GM12892 (cell line): Measurements from ENCODE around the gene OR51I2. TPM values are rescaled to one million over a fixed set of nuclear protein-coding genes. Genes with fewer than 3 reads are reported as not detected.

ENCODE experiments used
- DNase-seq: peaks from one replicate; pipeline ENCODE4 v3.0.0; 2011; ENCODE audit not compliant: insufficient read length
- FAIRE-seq: peaks from 2 replicates; lab custom pipeline; 2011; peaks lifted over from hg19 to GRCh38; lab: Jason Lieb, UNC
- POLR2A ChIP-seq: IDR thresholded peaks from 2 replicates; pipeline ENCODE4 v1.6.1; 2011; ENCODE audit warnings: low read depth, low read length, control low read depth
- POLR2AphosphoS5 ChIP-seq: IDR thresholded peaks from 2 replicates; pipeline ENCODE4 v1.6.1; 2011; ENCODE audit warnings: low read depth, low read length, control low read depth
- TAF1 ChIP-seq: IDR thresholded peaks from 2 replicates; pipeline ENCODE4 v1.6.1; 2011; ENCODE audit warnings: low read depth, mild to moderate bottlenecking, control low read depth, low read length, borderline replicate concordance
- polyA plus RNA-seq: library from polyadenylated mRNA; unstranded; fragments of >200 nt; gene quantifications from one replicate; pipeline ENCODE4 v1.2.1, GENCODE V29; 2012; ENCODE audit warnings: missing spikeins, inconsistent platforms; ENCODE audit not compliant: missing spikeins

Gene OR51I2, protein sequence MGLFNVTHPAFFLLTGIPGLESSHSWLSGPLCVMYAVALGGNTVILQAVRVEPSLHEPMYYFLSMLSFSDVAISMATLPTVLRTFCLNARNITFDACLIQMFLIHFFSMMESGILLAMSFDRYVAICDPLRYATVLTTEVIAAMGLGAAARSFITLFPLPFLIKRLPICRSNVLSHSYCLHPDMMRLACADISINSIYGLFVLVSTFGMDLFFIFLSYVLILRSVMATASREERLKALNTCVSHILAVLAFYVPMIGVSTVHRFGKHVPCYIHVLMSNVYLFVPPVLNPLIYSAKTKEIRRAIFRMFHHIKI
- polyA plus RNA-seq, result not detected

DNA sequence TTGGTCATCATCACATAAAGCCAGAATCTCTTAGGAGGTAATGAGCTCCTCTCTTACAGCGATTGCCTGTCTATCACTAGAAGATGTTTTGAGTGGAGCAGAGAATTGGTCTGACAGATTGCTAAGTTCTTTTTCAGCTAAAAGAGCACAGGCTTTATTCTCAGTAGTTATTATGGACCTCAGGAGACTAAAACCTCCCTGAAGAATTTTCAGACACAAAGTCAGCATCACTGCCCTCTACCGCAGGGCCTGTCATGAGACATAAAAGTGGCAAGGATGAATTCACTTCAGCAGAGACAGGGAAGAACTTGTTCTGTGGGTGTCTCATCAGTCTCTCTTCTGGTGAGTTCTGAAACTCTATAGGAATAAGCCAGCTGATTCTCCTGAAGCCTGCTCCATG lies at the start of gene OR51I2:
OR51I2 (plus strand) TSS at position 301 of the 400 bp plus-strand sequence. CDS start 4,166 bp downstream, outside the sequence.
- no peak for TF ChIP-seq TAF1
- TF ChIP-seq POLR2AphosphoS5, result no peak
- no peak for TF ChIP-seq POLR2A
- FAIRE-seq (no peak), DNase-seq (no peak)

DNA sequence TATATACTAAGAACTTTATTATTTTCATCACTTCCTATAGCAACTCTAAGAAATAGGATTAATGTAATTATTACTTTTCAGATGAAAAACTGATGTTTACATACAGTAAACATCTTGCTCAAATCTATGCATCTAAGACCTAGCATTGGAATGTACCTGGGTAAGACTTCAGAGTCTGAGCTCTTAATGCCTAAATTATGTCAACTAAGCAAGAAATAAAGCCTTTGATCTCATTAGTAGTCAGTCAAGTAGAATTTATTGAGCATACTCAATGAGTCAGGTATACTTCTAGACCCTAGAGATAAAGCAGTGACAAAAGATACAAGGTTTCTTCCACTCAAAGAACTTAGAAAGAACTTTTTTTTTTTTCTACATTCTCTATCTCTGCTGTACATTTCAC lies 44.0 kb upstream of the OR51I2 start:
- no peak for TF ChIP-seq POLR2A
- no peak for TF ChIP-seq POLR2AphosphoS5
- no peak for TF ChIP-seq TAF1
- FAIRE-seq (no peak), DNase-seq (no peak)

DNA sequence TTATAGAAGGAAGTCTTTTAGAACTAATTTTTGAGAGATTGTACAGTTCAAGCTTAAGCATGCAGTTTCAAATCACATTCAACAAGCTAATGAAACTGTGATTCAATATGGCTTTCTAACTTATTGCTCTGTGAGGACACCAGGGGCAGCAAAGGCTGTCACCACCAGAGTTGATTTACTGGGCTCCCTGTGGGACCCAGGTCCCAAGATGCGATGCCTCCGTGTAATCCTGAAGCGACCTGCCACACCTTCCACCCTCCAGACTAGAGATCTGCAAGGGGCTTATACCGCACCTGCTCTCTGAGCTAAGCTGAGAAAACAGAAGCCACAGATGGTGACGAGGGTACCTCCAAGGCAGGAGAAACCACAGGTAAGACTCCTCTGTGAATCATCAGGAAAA lies 28.1 kb upstream of the OR51I2 start:
- no peak for TF ChIP-seq POLR2A
- no peak for TF ChIP-seq POLR2AphosphoS5
- TF ChIP-seq TAF1, result no peak
- FAIRE-seq (no peak), DNase-seq (no peak)

- DNase-seq (no peak), FAIRE-seq (no peak)
- no peak for TF ChIP-seq TAF1
Measured at GRCh38 chr11:5421811-5422210, 27.3 kb upstream of the OR51I2 start, which contains the start of gene OR51Q1. TSS of gene OR51Q1 (plus strand) at chr11:5422111. CDS start at chr11:5422201, 90 bp downstream.

DNA sequence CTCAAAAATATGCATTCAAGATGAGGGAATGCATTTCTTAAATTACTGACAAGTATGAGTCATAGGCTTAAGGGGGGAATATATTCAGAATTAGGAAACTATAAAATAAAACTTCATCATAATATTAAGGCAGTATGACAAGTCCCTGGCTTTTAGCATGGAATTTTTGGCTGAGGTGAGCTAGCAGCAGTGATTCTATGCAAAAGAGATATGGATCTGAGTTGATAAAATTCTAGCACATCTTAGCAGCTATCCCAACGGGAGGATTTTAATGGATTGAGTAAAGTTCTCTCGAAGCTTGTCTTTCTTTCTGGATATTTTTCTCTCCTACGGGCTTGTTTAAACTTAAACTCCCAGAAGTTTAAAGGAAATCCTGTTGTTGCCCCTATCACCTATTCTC lies 26.0 kb upstream of the OR51I2 start:
- no peak for FAIRE-seq
- DNase-seq, result no peak
- no peak for TF ChIP-seq TAF1
- TF ChIP-seq POLR2AphosphoS5, result no peak

DNA sequence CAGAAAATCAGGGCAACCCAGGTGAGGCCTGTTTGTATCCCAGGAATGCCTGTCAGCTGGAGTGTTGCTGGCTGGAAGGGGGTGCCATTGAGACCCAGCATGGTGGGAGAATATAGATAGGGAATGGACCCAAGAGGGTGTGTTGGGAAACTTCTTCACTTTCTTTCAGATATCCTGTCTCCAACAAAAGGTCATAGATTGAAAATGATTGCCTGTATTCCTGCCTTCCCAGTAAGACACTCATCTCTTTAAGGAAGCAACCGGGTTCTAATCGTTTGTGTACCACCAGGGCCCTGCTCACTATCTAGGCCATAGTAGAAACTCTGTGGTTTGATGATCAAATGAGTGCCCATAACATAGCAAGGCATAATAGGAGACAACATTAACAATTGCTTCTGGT lies 7.7 kb upstream of the OR51I2 start, which contains the start of gene OR51I1:
OR51I1 (minus strand) TSS at position 101 of the 400 bp plus-strand sequence; CDS start at position 101, 0 bp downstream.
- TF ChIP-seq POLR2A, result no peak
- no peak for TF ChIP-seq TAF1
- no peak for TF ChIP-seq POLR2AphosphoS5
- no peak for FAIRE-seq
- no peak for DNase-seq

DNA sequence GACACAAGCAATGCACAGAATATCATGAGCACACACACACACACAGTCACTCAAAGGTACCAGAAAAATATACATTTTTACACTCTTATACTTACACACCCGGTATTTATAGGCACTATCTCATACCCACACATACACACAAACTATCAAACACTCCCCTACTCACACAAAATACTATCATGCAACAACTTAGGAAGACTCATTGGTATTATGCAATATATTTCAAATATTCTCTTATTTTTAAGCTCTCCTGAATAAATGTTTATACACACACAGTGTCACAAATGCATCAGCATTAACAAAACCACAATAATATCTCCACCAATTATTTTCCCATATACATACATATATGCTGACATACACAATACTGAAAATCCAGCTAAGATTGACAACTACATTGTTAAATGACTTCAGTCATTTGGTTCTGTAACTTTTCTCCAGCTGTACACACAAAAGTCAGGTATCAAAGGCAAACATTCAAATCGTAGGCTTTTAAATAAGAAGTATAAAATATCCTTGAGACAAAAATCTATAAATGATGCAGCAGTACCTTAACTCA lies 5.2 kb upstream of the OR51I2 start:
- FAIRE-seq, result no peak
- TF ChIP-seq TAF1 (no peak), POLR2AphosphoS5 (no peak), POLR2A (no peak)

DNA sequence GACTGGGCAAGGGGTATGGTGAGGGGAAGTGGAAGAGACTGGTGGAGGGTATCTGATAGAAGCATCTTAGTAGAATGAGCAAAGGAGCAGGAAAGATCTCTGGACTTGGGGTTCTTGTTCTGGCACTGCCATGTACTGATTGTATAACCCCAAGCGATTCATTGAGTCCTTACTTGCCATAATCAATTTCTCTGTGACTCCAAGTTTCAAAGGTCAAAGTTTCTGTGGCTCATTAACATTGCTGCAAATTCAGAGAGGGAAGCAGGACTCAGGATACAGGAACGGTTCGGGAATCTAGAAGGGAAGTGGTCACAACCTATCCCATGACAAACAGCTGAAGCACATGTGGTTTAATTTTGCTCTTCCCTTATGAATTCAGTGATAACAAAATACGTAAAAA lies 309 bp downstream of the OR51I2 start:
- DNase-seq (no peak), FAIRE-seq (no peak)
- no peak for TF ChIP-seq TAF1
- no peak for TF ChIP-seq POLR2AphosphoS5
- no peak for TF ChIP-seq POLR2A

More for the DNA sequence above, 5.2 kb upstream of the OR51I2 start:
- no peak for DNase-seq

GRCh38 chr11:5460983-5461621 lies 12.0 kb downstream of the OR51I2 start:
- no peak for TF ChIP-seq POLR2A
- TF ChIP-seq TAF1, result no peak
- TF ChIP-seq POLR2AphosphoS5, result no peak
- FAIRE-seq (no peak), DNase-seq (no peak)

- no peak for TF ChIP-seq TAF1
- TF ChIP-seq POLR2AphosphoS5, result no peak
- TF ChIP-seq POLR2A, result no peak
- no peak for FAIRE-seq
- no peak for DNase-seq
Measured at GRCh38 chr11:5467527-5467926, 18.4 kb downstream of the OR51I2 start.

DNA sequence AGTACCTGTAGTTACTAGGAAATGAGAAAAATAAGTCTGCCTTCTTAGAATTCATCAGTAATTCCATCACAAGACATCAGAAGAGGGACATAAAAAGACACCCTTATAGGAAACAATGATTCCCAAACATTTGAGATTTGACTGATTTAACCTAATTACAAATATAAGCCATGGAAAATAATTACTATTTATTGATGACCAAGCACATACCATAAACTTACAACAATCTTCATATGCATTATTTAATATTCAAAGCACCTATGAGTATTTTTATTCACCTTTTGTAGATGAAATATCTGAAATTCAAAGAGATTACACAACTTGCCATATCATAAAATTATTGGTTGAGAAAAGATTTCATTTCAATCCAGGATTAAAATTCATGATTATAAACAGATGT lies 24.8 kb downstream of the OR51I2 start:
- DNase-seq (no peak), FAIRE-seq (no peak)
- TF ChIP-seq POLR2AphosphoS5 (no peak), TAF1 (no peak), POLR2A (no peak)

- TF ChIP-seq POLR2A, result no peak
- TF ChIP-seq POLR2AphosphoS5, result no peak
- no peak for TF ChIP-seq TAF1
- FAIRE-seq, result peak; percentile 91
- peak; percentile 13 for DNase-seq
Measured at GRCh38 chr11:5476186-5476819, 27.2 kb downstream of the OR51I2 start.
